SK-N-MC (cell line): ENCODE measurements around the gene COIL.

Source experiments
- EZH2 ChIP-seq: fragments of 200-600 bp; sonication (generic); IDR thresholded peaks from one replicate; pipeline ENCODE4 v1.6.1; 2017; ENCODE audit warnings: antibody characterized with exemption
- POLR2AphosphoS5 ChIP-seq: IDR thresholded peaks from 2 replicates; pipeline ENCODE4 v1.6.1; 2012; ENCODE audit warnings: mild to moderate bottlenecking, low read depth, low read length, borderline replicate concordance

DNA sequence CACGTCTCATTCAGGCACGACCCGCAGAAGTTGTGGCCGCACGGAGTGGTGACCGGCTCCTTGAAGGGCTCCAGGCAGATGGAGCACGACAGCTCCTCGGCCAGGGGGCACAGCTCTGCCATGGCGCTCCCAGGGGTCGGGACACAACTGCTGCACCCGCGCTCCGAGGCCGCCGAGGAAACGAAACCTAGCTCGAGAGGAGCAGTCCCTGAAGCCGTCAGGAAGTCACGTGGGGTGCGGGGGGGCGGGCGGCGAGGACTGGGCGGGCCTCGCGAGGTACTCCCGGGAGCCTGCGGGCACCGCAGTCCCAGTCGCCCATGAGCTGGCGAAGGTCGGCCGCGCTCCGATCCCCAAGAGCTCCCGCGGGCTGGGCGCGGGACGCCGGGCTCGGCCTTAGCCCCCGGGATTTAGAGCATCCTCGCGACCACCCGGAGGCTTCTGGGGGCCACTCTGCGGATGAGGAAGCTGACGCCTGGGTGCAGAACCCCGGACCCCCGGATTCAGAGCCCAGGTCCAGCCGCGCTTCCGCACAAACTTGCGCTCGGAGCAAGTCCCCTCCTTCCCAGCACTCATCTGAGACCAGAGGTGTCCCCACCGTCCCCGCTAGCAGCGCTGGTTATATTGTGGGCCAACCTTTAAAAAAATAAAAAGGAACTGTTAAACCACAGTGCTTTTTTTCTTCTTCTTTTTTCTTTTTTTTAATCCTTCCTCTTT lies 46.8 kb downstream of the COIL start, which contains the start of gene TRIM25:
- TF ChIP-seq EZH2 (no peak), POLR2AphosphoS5 (peak; percentile 98)
